MCF 10A (cell line): ENCODE data around the gene R3HDM4. TPM values are rescaled to one million over a fixed set of nuclear protein-coding genes. Genes with fewer than 3 reads are reported as not detected.

Source experiments
- BruUV-seq: library from RNA; stranded (reverse); fragments of 400-500 nt; replicated peaks from 2 replicates; lab custom pipeline; 2021; lab: Mats Ljungman, UMichigan
- CTCF ChIA-PET: fragments of 300-600 bp; sonication (Branson Sonifier 250); formaldehyde crosslinking; extraction: SDS; loops from one replicate; lab custom pipeline; 2021; ENCODE audit warnings: antibody characterized with exemption, inconsistent platforms; lab: Yijun Ruan, JAX
- POLR2A ChIA-PET: fragments of 300-600, 350-650 bp; sonication (Branson Sonifier 250); formaldehyde crosslinking; extraction: SDS; loops from one replicate; lab custom pipeline; 2020; ENCODE audit warnings: antibody characterized with exemption, inconsistent platforms; lab: Yijun Ruan, JAX
- DNase-seq: peaks from one replicate; pipeline ENCODE4 v3.0.0-alpha.2; 2018; ENCODE audit not compliant: unreplicated experiment
- H3K27ac Mint-ChIP-seq: one replicate; pipeline ENCODE4 v1.8.0; 2022; ENCODE audit warnings: mild to moderate bottlenecking, low read depth, mixed read lengths; ENCODE audit not compliant: unreplicated experiment
- H3K27me3 Mint-ChIP-seq: one replicate; pipeline ENCODE4 v1.8.0; 2022; ENCODE audit warnings: mixed read lengths; ENCODE audit not compliant: insufficient read depth, unreplicated experiment
- H3K36me3 Mint-ChIP-seq: one replicate; pipeline ENCODE4 v1.8.0; 2022; ENCODE audit warnings: mild to moderate bottlenecking, moderate library complexity, mixed read lengths; ENCODE audit not compliant: insufficient read depth, unreplicated experiment
- H3K4me1 Mint-ChIP-seq: one replicate; pipeline ENCODE4 v1.8.0; 2022; ENCODE audit warnings: mixed read lengths; ENCODE audit not compliant: insufficient read depth, unreplicated experiment
- H3K4me3 Mint-ChIP-seq: one replicate; pipeline ENCODE4 v1.8.0; 2022; ENCODE audit warnings: mild to moderate bottlenecking, moderate library complexity, mixed read lengths; ENCODE audit not compliant: unreplicated experiment
- H3K9me3 Mint-ChIP-seq: one replicate; pipeline ENCODE4 v1.8.0; 2022; ENCODE audit warnings: mixed read lengths; ENCODE audit not compliant: unreplicated experiment
- CTCF ChIP-seq: fragments of 200-600 bp; IDR thresholded peaks from one replicate; pipeline ENCODE4 v1.8.0; 2022; ENCODE audit warnings: antibody characterized with exemption, mild to moderate bottlenecking; ENCODE audit not compliant: unreplicated experiment
- intact Hi-C: fragments of 100-400 bp; cut with micrococcal nuclease; formaldehyde crosslinking; loops from 2 replicates; pipeline ENCODE4 v1.14.1; 2022
- total RNA-seq: library from RNA; stranded (reverse); gene quantifications from 2 replicates; pipeline ENCODE4 v1.2.3, GENCODE V29; 2022

Gene R3HDM4
- total RNA-seq, 1 experiment from 2014 or later = 73.6 TPM

- no peak for TF ChIP-seq CTCF
- intact Hi-C loops = loop anchor here (5.0 kb wide), 1 partner anchor 39 kb away; the partner anchor contains the start of gene R3HDM4
- Mint-ChIP-seq H3K27ac (peak overlapping the region; percentile 64), H3K4me1 (peaks cover 24% of the 10 kb centered on the region), H3K36me3 (peaks cover 33% of the 10 kb centered on the region), H3K9me3 (no peaks in the 10 kb centered on the region), H3K27me3 (no peaks in the 10 kb centered on the region), H3K4me3 (peak overlapping the region; percentile 75)
- peak; percentile 89 for DNase-seq
- ChIA-PET POLR2A (interaction anchor here (0.6 to 1.3 kb wide), 4 partner anchors 18 to 76 kb away, joined by 3 to 6 read pairs (median 3); partner anchors contain the start of genes MED16 and RNU6-9), CTCF (no interaction called here)
- no TSS peak for BruUV-seq
Observed at GRCh38 chr19:873084-873483, 39.9 kb downstream of the R3HDM4 start.

GRCh38 chr19:872266-872951, 40.6 kb downstream of the R3HDM4 start:
- no peaks in the 10 kb centered on the region for H3K27me3 Mint-ChIP-seq
- peaks cover 24% of the 10 kb centered on the region for H3K4me1 Mint-ChIP-seq
- intact Hi-C loops = loop anchor here (5.0 kb wide), 1 partner anchor 40 kb away; the partner anchor contains the start of gene R3HDM4
- no TSS peak for BruUV-seq
- ChIA-PET CTCF (interaction anchor here (0.6 kb wide), 1 partner anchor 73 kb away, joined by 3 read pairs; no protein-coding TSS in a partner anchor), POLR2A (interaction anchor here (1.0 kb wide), 1 partner anchor 51 kb away, joined by 3 read pairs; no protein-coding TSS in a partner anchor)
- TF ChIP-seq CTCF = no peak
- DNase-seq = peak; percentile 95
- peaks cover 40% of the 10 kb centered on the region for H3K36me3 Mint-ChIP-seq
- H3K9me3 Mint-ChIP-seq = no peaks in the 10 kb centered on the region
- peak overlapping the region; percentile 75 for H3K4me3 Mint-ChIP-seq
- H3K27ac Mint-ChIP-seq = peak overlapping the region; percentile 64

- Mint-ChIP-seq H3K9me3 (no peaks in the 10 kb centered on the region), H3K4me3 (peak overlapping the region; percentile 75), H3K27me3 (no peaks in the 10 kb centered on the region), H3K36me3 (peaks cover 45% of the 10 kb centered on the region), H3K27ac (no peak overlapping the region), H3K4me1 (peaks cover 24% of the 10 kb centered on the region)
- ChIA-PET CTCF (interaction anchor here (0.5 kb wide), 1 partner anchor 15 kb away, joined by 3 read pairs; no protein-coding TSS in a partner anchor), POLR2A (interaction anchor here (1.0 kb wide), 1 partner anchor 52 kb away, joined by 3 read pairs; no protein-coding TSS in a partner anchor)
- intact Hi-C loops = loop anchor here (5.0 kb wide), 1 partner anchor 41 kb away; the partner anchor contains the start of gene R3HDM4
- BruUV-seq = no TSS peak
- DNase-seq = peak; percentile 52
- TF ChIP-seq CTCF = no peak
Observed at GRCh38 chr19:871446-872265, 41.4 kb downstream of the R3HDM4 start.
